ENCODE results near the gene CHCHD4.

DNA sequence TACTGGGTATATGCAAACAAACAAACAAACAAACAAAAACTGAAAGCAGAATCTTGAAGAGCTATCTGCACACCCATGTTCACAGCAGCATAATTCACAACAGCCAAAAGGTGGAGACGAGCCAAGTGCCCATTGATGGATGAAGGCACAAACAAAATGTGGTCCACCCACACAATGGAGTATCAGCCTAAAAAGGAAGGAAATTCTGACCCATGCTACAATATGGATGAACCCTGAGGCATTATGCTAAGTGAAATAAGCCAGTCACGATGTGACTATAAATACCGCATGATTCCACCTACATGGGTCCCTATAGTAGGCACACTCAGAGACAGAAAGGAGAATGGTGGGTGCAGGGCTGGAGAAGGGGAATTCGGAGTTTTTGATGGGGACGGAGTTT lies 29.6 kb upstream of the CHCHD4 start:
- TF ChIP-seq, protein P1, sequence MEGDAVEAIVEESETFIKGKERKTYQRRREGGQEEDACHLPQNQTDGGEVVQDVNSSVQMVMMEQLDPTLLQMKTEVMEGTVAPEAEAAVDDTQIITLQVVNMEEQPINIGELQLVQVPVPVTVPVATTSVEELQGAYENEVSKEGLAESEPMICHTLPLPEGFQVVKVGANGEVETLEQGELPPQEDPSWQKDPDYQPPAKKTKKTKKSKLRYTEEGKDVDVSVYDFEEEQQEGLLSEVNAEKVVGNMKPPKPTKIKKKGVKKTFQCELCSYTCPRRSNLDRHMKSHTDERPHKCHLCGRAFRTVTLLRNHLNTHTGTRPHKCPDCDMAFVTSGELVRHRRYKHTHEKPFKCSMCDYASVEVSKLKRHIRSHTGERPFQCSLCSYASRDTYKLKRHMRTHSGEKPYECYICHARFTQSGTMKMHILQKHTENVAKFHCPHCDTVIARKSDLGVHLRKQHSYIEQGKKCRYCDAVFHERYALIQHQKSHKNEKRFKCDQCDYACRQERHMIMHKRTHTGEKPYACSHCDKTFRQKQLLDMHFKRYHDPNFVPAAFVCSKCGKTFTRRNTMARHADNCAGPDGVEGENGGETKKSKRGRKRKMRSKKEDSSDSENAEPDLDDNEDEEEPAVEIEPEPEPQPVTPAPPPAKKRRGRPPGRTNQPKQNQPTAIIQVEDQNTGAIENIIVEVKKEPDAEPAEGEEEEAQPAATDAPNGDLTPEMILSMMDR (IDR thresholded peaks at IDR 0.05), result no peak
- TF ChIP-seq POLR2A (IDR thresholded peaks at IDR 0.05), result no peak

Data from right lobe of liver (tissue), 4 donors.